Midbrain (tissue), 1 donor: ENCODE results near the gene GPC5.

Experiments used
- DNase-seq: peaks from one replicate; lab custom pipeline; 2025; lab: John Stamatoyannopoulos, UW

GPC5 gene

GRCh38 chr13:92177966-92178365 is 779.5 kb downstream of the GPC5 start:
- DNase-seq: no peak

GRCh38 chr13:92179223-92179622 is 780.8 kb downstream of the GPC5 start:
- DNase-seq: no peak

- no peak for DNase-seq
Observed at GRCh38 chr13:92187378-92187989, 789.1 kb downstream of the GPC5 start.

GRCh38 chr13:92188574-92188973 is 790.2 kb downstream of the GPC5 start:
- no peak for DNase-seq

GRCh38 chr13:92196591-92197256 is 798.3 kb downstream of the GPC5 start:
- no peak for DNase-seq

GRCh38 chr13:92197669-92198068 is 799.2 kb downstream of the GPC5 start:
- no peak for DNase-seq

GRCh38 chr13:92218615-92219014 is 820.2 kb downstream of the GPC5 start:
- no peak for DNase-seq

- DNase-seq: no peak
Observed at GRCh38 chr13:92221916-92222315, 823.5 kb downstream of the GPC5 start.

GRCh38 chr13:92224052-92224821 is 825.8 kb downstream of the GPC5 start:
- DNase-seq: no peak

- no peak for DNase-seq
Observed at GRCh38 chr13:92224825-92225224, 826.4 kb downstream of the GPC5 start.

- no peak for DNase-seq
Observed at GRCh38 chr13:92225861-92226260, 827.4 kb downstream of the GPC5 start.

- no peak for DNase-seq
Observed at GRCh38 chr13:92232871-92233270, 834.5 kb downstream of the GPC5 start.

- DNase-seq: no peak
Observed at GRCh38 chr13:92251671-92252210, 853.3 kb downstream of the GPC5 start.

- DNase-seq: no peak
Observed at GRCh38 chr13:92255526-92255925, 857.1 kb downstream of the GPC5 start.

- DNase-seq: no peak
Observed at GRCh38 chr13:92256211-92256610, 857.8 kb downstream of the GPC5 start.

GRCh38 chr13:92259046-92259445 is 860.6 kb downstream of the GPC5 start:
- no peak for DNase-seq

GRCh38 chr13:92259523-92259922 is 861.1 kb downstream of the GPC5 start:
- no peak for DNase-seq

GRCh38 chr13:92260363-92260762 is 861.9 kb downstream of the GPC5 start:
- no peak for DNase-seq

- no peak for DNase-seq
Observed at GRCh38 chr13:92262100-92262788, 863.8 kb downstream of the GPC5 start.

GRCh38 chr13:92265408-92265807 is 867.0 kb downstream of the GPC5 start:
- no peak for DNase-seq

- no peak for DNase-seq
Observed at GRCh38 chr13:92270990-92271389, 872.6 kb downstream of the GPC5 start.

- no peak for DNase-seq
Observed at GRCh38 chr13:92272177-92272576, 873.8 kb downstream of the GPC5 start.
